Right kidney (tissue), 1 donor: ENCODE data around the gene PAQR4.

ENCODE experiments used
- DNase-seq: peaks from one replicate; pipeline ENCODE4 v3.0.0-alpha.2; 2016

Gene PAQR4

DNA sequence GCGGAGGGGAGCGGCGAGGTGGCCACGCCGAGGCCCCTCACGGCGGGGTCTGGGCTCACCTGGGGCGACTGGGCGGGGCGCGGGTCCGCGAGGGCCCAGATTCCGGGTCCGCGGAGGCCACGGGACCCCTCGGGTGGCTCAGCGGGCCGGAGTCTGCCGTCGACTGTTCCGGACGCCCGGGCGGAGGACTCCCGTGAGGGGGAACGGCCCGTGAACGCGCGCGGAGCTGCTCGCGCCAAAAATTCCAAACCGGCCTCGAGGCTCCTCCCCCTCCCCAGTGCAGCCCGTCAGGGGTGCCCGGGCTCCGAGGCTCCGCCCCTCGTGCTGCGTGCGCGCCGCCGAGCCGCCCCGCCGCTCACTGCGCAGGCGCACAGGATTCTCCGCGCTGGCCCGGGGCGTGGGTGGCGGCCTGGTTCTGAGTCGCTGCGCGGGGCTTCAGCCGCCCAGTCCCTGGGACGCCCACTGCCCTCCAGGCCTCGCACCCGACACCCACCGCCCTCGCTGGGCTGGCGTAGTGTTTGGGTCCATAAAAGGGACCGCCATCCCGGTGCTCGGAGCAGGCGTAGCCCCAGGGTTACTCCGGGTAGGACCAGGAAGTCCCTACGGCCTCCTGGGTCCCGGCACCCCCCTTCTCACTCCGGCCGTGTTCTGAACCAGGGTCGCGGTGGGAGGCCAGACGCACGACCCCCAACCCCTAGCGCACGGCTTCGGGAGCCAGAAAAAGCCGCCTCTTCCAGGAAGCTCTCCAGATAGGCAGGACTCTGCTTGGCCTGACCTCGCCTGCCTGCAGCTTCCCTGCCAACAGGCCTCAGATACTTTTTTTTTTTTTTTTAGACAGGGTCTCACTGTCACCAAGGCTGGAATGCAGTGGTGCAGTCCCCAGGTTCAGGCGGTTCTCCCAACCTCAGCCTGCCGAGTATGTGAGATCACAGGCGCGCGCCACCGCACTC is 11.4 kb downstream of the PAQR4 start, which contains the start of gene PKMYT1:
Gene PKMYT1 (minus strand): TSS at position 220 of the 950 bp plus-strand sequence. CDS start 789 bp downstream, outside the sequence.
- peak; percentile 97 for DNase-seq

GRCh38 chr16:2981177-2981898 is 12.2 kb downstream of the PAQR4 start:
- DNase-seq, result peak; percentile 39

- no peak for DNase-seq
These were observed 12.7 kb downstream of the PAQR4 start for GRCh38 chr16:2981899-2982250.

- DNase-seq, result no peak
These were observed 13.3 kb downstream of the PAQR4 start for GRCh38 chr16:2982402-2982801.

DNA sequence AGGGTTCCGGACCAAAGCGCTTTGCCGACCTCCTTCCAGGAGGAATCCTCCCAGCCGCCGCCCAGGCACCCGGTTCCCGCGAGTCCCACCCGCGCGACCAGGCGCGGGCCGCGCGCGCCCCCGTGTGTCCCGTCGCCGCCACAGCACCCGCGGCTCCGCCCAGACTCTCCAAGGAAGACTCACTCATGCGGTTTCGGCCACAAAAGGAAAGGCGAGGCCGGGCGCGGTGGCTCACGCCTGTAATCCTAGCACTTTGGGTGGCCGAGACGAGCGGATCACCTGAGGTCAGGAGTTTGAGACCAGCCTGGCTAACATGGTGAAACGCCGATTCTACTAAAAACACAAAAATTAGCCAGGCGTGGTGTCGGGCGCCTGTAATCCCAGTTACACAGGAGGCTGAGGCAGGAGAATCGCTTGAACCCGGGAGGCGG is 14.6 kb downstream of the PAQR4 start:
- DNase-seq, result peak; percentile 85

DNA sequence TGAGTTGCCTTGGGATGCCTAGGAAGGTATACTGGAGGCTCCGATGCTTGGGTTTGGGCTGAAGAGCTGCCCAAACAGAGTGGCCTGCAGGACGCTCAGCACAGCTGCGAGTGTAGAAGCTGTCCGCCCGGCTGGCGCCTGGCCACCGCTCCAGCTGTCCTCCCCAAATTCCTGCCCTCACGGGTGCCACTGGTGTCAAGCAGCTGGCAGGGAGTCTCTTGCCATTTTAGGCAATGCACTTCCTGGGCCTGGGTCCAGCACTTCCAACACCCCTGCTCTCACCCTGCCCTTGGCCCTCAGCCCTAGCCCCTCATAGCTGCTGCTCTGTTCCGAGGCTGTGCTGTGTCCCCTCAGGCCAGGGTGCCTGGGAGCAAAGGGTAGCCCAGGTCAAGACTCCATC is 16.3 kb downstream of the PAQR4 start:
- DNase-seq, result no peak

GRCh38 chr16:2985893-2986355 is 16.8 kb downstream of the PAQR4 start:
- DNase-seq, result no peak

DNA sequence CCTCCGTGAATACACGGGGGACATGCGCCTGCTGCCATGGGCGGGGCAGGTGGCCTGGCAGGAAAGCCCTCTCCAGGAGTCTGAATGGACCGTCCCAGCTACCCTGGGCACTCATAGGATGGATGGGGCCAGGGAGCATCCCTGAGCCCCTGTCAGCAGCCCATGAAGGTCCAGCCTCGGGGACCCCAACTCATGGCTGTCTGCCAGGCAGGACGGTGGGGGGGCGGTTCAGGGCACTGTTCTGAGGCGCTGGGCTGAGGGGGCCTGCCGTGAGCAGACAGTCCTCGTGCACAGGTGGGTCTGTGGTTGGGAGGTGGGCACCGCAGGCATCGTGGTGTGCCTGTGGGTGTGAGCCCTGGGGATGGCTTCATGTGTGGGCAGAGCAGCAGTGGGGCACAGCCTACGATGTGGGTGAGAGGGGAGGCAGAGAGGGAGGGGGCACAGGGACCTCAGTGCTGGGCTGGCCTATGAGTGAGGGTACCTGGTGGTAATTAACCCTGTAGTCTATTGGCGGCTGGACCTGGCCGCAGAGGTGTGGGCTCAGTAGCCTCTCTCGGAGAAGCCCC is 17.6 kb downstream of the PAQR4 start:
- DNase-seq, result no peak

- DNase-seq, result no peak
These were observed 18.1 kb downstream of the PAQR4 start for GRCh38 chr16:2987286-2987685.

GRCh38 chr16:2987833-2988232 is 18.7 kb downstream of the PAQR4 start:
- DNase-seq, result no peak

DNA sequence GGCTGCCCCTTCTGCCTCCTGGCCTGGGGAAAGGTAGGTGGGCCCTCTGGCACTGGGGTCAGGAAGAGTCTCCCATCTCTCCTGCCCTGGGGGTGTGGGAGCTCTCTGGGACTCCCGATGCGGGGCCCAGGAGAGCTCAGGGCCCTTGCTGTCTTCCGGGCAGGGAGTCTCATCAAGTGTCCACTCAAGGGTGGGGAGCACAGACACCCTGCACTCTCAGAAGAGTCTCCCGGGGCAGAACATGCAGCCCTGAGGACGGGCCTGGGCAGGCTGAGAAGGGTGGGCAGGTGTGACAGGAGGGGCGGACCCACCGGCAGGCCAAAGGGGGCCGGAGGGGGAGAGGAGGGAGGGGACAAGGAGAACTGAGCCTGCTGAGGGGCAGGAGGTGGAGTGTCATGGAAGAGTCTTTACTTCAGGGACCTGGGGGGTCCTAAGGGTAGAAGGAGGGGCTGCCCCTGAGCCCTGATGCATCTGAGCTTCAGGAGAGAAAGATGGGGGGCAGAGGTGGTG is 19.5 kb downstream of the PAQR4 start:
- DNase-seq, result no peak

GRCh38 chr16:2990891-2991290 is 21.7 kb downstream of the PAQR4 start:
- no peak for DNase-seq

GRCh38 chr16:2991566-2992261 is 22.6 kb downstream of the PAQR4 start:
- DNase-seq, result no peak

- DNase-seq, result no peak
These were observed 23.4 kb downstream of the PAQR4 start for GRCh38 chr16:2992383-2993081.

- DNase-seq, result no peak
These were observed 27.1 kb downstream of the PAQR4 start for GRCh38 chr16:2996298-2996697.

DNA sequence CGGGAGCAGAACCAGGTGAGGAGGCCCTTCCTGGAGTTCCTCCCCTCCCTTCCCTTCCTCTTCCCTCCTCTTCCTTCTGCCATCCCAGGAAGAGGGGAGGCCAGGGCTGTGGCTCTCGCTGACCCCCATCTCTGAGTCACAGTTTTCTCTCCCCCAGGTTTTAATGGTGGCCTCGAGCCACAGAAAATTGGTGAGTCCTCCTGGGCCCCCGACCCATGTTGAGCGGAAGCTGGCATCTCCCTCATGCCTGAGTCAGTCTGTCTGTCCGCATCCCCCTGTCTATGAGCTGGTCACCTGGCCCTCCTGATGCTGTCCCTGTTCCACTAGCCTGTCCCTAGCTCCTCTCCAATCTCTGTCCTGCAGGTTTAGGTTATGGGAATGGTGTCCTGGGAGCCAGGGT is 30.8 kb downstream of the PAQR4 start:
- no peak for DNase-seq

DNA sequence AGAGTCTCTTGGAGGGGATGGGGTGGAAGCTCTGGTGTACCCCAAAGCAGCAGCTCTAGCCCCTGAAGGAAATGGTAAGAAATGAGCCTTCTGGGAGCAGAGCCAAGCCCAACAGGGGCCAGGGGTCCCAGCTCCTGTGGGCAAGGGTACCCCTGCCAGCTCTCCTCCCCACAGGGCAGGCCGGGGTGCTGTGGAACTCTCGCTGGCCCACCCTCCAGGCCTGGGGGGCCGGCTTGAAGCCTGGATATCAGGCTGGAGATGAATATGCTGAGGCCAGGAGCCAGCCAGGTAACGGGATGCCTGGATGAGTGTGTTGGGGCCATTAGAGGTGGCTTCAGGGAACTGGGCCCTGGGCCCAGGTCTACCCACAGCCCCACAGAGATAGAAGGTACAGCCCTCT is 31.4 kb downstream of the PAQR4 start:
- no peak for DNase-seq

- no peak for DNase-seq
These were observed 32.2 kb downstream of the PAQR4 start for GRCh38 chr16:3001316-3001715.

DNA sequence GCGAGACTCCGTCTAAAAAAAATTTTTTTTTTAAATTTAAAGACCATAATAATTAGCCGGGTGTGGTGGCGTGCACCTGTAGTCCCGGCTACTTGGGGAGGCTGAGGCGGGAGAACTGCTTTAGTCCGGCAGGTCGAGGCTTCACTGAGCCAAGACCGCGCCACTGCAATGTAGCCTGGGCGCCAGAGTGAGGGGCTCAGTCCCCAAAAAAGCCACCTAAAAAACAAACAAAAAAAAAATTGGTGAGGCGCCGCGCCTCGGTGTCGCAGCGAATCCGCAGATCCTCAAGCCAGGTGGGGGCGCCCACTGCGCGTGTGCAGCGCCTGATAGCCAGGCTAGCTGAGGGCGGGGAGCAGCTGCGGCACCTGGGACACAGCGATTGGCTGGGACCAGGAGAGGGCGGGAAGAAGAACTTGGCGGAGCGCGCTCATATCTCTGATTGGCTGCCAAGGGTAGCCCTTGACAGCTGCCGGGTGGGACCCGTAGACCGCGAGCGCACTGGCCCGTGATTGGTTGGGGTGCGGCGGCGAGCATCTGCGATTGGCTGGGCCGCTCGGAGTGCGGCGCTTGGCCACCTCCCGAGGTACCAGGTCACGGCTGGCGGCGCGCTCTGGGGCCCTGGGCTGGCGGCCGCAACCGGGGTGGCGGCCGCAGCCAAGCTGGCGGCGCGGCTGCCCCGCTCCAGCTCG is 34.6 kb downstream of the PAQR4 start:
- DNase-seq, result peak; percentile 83

DNA sequence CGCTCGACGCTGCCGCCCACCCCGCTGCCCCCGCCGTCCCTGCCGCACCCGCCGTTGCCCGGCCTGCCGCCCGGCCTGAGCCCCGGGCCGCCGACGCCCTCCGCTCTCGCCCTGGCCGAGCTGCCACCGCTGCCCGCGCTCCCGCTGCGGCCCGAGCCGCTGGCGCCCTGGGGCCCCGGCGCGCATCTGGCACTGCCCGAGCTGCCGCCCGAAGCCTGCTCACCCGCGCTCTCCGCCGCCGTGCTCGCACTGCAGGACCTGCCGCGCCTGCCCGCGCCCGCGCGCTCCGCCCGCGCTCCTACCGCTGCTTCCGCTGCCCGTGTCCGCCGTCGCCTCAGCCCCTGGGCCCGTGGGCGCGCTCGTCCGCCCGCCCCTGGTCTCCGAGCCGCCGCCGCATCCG is 35.2 kb downstream of the PAQR4 start:
- no peak for DNase-seq

- DNase-seq, result no peak
These were observed 35.7 kb downstream of the PAQR4 start for GRCh38 chr16:3004781-3005284.
